GM23248 (cell line): Measurements from ENCODE around the gene ZNF304.

Experiments used
- EZH2 ChIP-seq: fragments of 200-600 bp; sonication (generic); IDR thresholded peaks from 2 replicates; pipeline ENCODE4 v1.6.1; 2018; ENCODE audit warnings: antibody characterized with exemption, mild to moderate bottlenecking; ENCODE audit not compliant: insufficient read depth, poor library complexity, severe bottlenecking
- EZH2phosphoT487 ChIP-seq: fragments of 200-600 bp; sonication (generic); IDR thresholded peaks from 2 replicates; pipeline ENCODE4 v1.6.1; 2018; ENCODE audit warnings: antibody characterized with exemption, moderate library complexity, mild to moderate bottlenecking, low read depth; ENCODE audit not compliant: insufficient read depth

DNA sequence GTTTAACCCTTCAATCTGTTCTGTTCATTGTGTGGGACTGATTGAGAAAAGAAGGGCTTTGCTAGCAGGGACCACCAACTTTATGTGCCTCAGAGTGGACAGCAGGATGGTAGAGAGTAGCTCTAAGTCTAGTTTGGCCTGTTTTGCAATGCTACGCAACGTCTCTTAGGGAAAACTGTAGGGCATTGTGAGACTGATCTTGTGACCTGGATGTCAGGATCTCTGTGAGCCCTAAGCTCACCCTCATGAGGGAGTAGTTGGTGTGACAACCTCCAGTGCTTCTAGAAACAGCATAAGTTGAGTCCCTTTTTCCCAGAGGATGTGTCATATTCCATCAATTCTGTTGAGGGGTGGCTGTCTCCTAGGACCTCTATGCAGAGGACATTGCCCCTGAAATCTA is 40.3 kb upstream of the ZNF304 start:
- no peak for TF ChIP-seq EZH2
- no peak for TF ChIP-seq EZH2phosphoT487
